Activated CD8-positive, alpha-beta memory T cell treated with anti-CD3 and anti-CD28 coated beads, Interleukin-2, amount 50 U/mL, for 24 hours (primary cell): ENCODE data around the gene ZCCHC14.

Source experiments
- DNase-seq: peaks from one replicate; pipeline ENCODE4 v3.0.0-alpha.2; 2020; ENCODE audit errors: extremely low read depth

ZCCHC14 gene

DNA sequence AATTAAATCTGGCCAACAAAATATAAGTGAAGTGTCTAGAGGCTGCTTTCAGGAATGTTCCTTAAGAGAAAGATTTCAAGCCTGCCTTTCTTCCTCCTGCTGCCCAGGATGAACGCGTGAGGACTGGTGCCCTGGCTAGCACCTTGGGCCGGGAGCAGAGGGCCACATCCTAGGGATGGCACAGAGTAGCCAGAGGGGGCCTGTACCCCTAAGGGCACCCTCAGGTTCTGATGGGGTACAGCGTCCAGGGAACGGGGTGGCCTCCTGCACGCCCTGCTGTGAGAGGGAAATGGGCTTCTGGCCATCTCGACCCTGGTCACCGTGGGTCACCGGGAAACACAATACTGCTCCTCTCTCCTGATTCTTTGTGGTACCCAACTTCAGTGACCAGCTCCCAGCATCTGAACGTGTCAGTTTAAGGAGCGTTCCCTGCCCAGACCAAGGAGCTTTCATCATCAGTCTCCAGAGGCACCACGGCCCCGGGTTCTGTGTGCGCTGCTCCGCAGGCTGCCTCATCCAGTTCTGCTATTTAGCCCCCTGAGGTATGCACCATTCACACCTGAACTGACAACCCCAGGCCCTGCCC is 60.4 kb downstream of the ZCCHC14 start:
- DNase-seq = no peak

- no peak for DNase-seq
These were observed 60.9 kb downstream of the ZCCHC14 start for GRCh38 chr16:87431926-87432325.

GRCh38 chr16:87426423-87427215 is 66.2 kb downstream of the ZCCHC14 start:
- no peak for DNase-seq

DNA sequence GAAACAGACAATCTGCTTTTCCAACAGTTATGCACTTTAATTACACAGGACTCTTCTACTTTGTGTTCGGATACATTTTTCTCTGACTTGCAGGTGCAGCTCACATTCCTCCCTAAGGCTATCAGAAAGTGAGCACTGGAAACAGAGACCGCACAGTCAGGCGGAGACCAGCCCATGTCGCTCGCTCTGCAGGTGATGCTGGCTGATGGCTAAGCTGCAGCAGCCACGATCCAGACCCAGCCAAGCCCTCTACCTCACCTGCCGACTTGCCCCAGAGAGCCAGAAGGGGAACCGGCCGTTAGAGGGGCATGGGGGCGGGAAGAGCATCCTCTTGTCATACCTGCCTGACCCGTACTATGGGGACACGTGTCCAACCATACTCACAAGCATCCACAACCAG is 66.9 kb downstream of the ZCCHC14 start:
- no peak for DNase-seq

- no peak for DNase-seq
These were observed 68.6 kb downstream of the ZCCHC14 start for GRCh38 chr16:87424266-87424665.

- DNase-seq = no peak
These were observed 69.4 kb downstream of the ZCCHC14 start for GRCh38 chr16:87423429-87423828.

- DNase-seq = no peak
These were observed 70.7 kb downstream of the ZCCHC14 start for GRCh38 chr16:87422106-87422505.

DNA sequence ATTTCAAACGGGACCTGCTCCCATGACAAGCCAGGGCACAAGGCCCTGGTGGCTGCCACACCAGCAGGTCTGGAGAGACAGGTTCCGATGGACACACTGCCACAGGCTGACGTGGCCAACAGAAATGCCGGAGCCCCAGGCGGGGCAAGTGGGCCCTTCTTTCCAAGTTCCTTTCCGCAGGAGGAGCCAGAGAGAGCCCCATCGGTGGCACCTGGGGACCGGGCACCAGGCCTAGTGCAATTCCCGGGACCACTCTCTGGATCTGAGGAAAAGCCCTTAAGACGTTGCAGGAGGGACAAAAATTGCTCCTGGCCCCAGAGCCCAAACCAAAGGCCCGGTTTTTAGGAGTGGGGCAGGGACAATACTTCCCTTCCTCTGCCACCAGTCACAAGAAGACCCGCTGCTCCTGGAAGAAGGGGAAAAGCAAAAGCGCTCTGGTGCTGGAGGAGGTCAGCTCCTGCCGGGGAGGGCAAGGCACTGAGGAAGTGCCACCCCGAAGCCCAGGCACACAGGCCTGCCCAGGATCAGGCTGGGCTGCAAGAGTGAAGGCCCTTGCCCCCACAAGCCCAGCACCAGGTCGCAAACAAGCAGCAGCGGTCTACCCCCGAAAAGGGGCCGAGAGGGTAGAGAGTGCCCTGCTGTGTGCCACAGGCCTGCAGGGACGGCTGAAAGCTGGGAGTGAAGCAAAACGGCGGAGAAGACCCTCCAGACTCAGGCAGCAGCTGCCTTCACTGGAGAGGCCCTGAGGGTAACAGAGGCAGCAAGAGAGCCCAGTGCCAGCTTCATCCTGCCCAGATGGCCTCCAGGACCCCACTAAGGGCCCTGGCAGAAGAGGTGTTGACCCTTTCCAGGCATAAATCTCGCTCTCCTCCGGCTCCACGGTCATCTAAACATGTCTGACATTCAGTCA is 71.6 kb downstream of the ZCCHC14 start:
- DNase-seq = no peak

GRCh38 chr16:87420026-87421002 is 72.5 kb downstream of the ZCCHC14 start:
- DNase-seq = no peak

GRCh38 chr16:87418644-87419043 is 74.2 kb downstream of the ZCCHC14 start:
- DNase-seq = no peak

- DNase-seq = no peak
These were observed 74.6 kb downstream of the ZCCHC14 start for GRCh38 chr16:87418216-87418615.

- DNase-seq = no peak
These were observed 75.3 kb downstream of the ZCCHC14 start for GRCh38 chr16:87417528-87417910.

GRCh38 chr16:87416826-87417527 is 75.8 kb downstream of the ZCCHC14 start:
- DNase-seq = no peak

GRCh38 chr16:87415441-87415840 is 77.4 kb downstream of the ZCCHC14 start:
- no peak for DNase-seq

DNA sequence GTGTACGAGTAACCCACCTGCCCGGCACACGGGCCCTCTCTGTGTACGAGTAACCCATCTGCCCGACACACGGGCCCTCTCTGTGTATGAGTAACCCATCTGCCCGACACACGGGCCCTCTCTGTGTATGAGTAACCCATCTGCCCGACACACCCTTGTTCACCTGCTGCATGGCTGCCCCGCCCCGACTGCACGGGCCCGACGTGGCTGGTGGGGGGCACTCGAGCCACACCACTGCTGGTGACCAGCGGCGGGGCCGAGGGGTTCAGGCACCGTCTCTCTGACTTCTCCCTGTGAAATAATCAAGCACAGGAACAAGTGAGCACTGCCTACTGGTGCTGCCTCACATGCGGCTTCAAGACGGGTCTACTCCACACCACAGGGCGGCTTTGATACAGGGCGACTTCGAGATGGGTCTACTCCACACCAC is 78.6 kb downstream of the ZCCHC14 start:
- no peak for DNase-seq

GRCh38 chr16:87412996-87413421 is 79.8 kb downstream of the ZCCHC14 start:
- DNase-seq = no peak

DNA sequence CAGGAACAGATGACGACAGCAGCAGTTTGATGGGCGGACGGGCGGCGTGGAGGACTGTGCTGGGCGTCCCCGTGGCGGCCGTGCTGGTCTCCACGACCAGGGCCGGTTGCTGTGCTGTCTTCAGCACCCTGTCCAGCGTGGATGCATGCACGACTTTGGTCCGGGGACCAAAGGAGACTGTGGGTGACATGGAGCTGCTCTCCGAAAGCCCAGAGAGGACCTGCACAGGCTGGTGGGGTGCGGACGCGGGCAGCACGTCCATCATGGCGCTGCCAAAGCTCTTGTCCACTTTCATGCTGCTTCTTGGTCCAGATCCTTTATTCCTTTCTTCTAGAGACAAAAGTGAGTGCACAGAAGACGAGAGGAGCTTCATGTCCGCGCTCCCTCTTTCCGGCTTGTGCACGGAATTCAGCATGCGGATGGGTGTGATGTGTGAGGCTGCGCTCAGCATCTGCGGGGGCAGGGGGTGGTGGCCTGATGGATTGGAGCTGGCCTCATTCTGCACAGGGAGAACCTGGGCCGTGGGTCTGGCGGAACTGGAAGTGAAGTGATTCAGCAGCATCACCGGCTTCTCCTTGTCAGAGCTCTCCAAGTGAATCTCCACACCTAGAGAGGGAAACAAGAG is 80.3 kb downstream of the ZCCHC14 start:
- DNase-seq = no peak

DNA sequence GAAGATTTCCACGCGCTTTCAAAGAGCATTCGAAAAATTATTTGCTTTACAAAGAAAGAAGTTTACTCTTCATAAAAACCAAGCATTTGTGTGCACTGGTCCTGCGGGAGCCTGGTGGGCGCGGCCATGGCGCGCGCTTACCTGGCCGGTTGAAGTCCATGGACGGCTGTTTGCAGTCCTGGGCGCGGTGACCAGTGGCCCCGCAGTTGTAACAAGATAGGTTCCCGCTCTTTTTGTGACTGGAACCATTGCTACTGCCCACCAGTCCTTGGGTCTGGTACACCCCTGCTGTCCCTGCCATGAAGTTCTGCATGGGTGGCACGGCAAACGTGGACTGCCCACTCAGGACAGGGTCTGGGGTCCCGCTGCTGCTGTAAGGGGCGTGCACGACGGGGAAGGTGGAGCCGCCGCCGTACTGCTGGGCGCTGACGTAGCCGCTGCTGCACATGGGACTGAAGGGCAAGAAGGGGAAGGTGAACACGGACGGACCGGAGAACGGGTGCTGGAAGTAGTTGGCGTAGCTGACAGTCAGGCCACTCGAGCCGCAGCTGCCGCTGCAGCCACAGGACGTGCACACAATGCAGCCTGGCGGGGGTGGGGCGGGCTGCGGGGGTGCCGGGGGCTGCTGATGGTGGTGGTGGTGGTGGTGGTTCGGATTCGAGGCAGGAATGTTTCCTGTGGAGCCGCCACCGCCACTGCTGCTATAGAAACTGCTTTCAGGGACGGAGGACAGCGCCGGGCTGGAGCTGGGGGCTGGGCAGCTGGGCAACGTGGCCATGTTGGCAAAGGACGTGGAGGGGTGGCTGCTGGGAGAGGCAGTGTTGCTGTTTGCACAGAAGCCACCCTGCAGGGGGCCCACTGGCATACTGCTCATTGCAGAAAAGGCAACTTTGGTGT is 81.2 kb downstream of the ZCCHC14 start:
- DNase-seq = no peak

DNA sequence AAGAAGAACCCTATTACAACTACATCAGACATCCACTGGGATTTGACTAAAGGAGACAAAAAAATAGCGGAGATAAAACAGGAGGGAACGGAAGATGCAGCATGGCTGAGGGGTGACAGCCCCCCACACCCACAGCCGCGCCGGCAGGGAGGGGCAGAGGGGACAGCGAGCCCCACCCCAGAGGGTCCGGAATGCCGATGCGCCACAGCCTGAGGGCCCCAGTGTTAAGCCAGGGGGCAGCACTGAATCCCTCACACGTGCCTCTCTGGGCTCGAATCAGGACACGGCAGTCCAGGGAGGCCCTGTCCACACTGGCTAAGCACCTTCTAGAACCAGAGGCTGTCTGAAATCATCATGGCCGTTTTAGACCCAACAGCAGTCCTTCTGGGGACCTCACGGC is 81.9 kb downstream of the ZCCHC14 start:
- no peak for DNase-seq
